K562 (cell line): ENCODE results near the gene MYH9. TPM values are rescaled to one million over a fixed set of nuclear protein-coding genes. Genes with fewer than 3 reads are reported as not detected.
A peak's percentile ranks its signal among the peaks of the same experiment; 100 is the strongest.

Source experiments
- BHLHE40 ChIP-seq: IDR thresholded peaks from 2 replicates; pipeline ENCODE4 v1.6.1; 2011; ENCODE audit warnings: low read length, improper control_type of control experiment
- BRD9 ChIP-seq: fragments of 450-650 bp; IDR thresholded peaks from 2 replicates; pipeline ENCODE4 v1.6.1; 2018; ENCODE audit warnings: low read depth; ENCODE audit not compliant: partially characterized antibody
- CEBPB ChIP-seq: fragments of 450-650 bp; IDR thresholded peaks from 2 replicates; pipeline ENCODE4 v1.6.1; 2016; ENCODE audit warnings: missing genetic modification characterization, missing compliant biosample characterization
- CEBPG ChIP-seq, 3 experiments: fragments of 200-800 bp in 1 of 3; sonication (Bioruptor generic) in 1 of 3; sonication (generic) in 1 of 3; formaldehyde crosslinking in 1 of 3; IDR thresholded peaks in 2 of 3; conservative IDR thresholded peaks in 1 of 3; 2 replicates each; pipeline versions ENCODE4 v1.6.1 to v1.8.0; 2016 to 2022; ENCODE audit warnings: missing compliant biosample characterization in 2 of 3, missing genetic modification characterization in 2 of 3, mild to moderate bottlenecking in 1 of 3, missing genetic modification reagents in 1 of 3
- CREM ChIP-seq: IDR thresholded peaks from 2 replicates; pipeline ENCODE4 v1.6.1; 2014; ENCODE audit warnings: antibody characterized with exemption, low read depth
- CTBP1 ChIP-seq: fragments of 450-650 bp; IDR thresholded peaks from 2 replicates; pipeline ENCODE4 v1.6.1; 2016; ENCODE audit warnings: borderline replicate concordance
- EGR1 ChIP-seq: fragments of 450-650 bp; conservative IDR thresholded peaks from 2 replicates; pipeline ENCODE4 v1.6.1; 2017; ENCODE audit warnings: mild to moderate bottlenecking
- FOXP4 ChIP-seq: sonication (generic); formaldehyde crosslinking; IDR thresholded peaks from 2 replicates; pipeline ENCODE4 v1.8.0; 2022; ENCODE audit warnings: mild to moderate bottlenecking, missing genetic modification reagents, borderline replicate concordance
- LEF1 ChIP-seq: fragments of 450-650 bp; IDR thresholded peaks from 2 replicates; pipeline ENCODE4 v1.6.1; 2016; ENCODE audit warnings: mild to moderate bottlenecking
- MLLT1 ChIP-seq, 2 experiments: fragments of 450-650 bp; IDR thresholded peaks; 2 replicates each; pipeline ENCODE4 v1.6.1; 2016
- NR2C1 ChIP-seq, 2 experiments: fragments of 450-650 bp; IDR thresholded peaks; 2 replicates each; pipeline ENCODE4 v1.6.1; 2017; ENCODE audit warnings: mild to moderate bottlenecking in 2 of 2, antibody characterized with exemption in 1 of 2, inconsistent platforms in 1 of 2, missing compliant biosample characterization in 1 of 2, missing genetic modification characterization in 1 of 2
- NR4A1 ChIP-seq, 2 experiments: fragments of 250-450 bp in 1 of 2; fragments of 450-650 bp in 1 of 2; sonication (Bioruptor Pico) in 1 of 2; IDR thresholded peaks; 2 replicates each; pipeline versions ENCODE4 v1.4.0 to v1.6.1; 2016 to 2020; ENCODE audit warnings: mild to moderate bottlenecking in 2 of 2, missing compliant biosample characterization in 1 of 2, missing genetic modification characterization in 1 of 2, moderate library complexity in 1 of 2
- POLR2AphosphoS5 ChIP-seq: IDR thresholded peaks from 2 replicates; pipeline ENCODE4 v1.6.1; 2011; ENCODE audit warnings: mild to moderate bottlenecking, low read depth, low read length, moderate library complexity; ENCODE audit not compliant: control insufficient read depth, insufficient read depth
- RAD51 ChIP-seq: fragments of 450-650 bp; IDR thresholded peaks from 2 replicates; pipeline ENCODE4 v1.7.1; 2016; ENCODE audit warnings: low read depth, mild to moderate bottlenecking, borderline replicate concordance
- SMAD4 ChIP-seq: fragments of 250-450 bp; sonication (Bioruptor Pico); conservative IDR thresholded peaks from 2 replicates; pipeline ENCODE4 v1.8.0; 2021; ENCODE audit warnings: inconsistent platforms, mild to moderate bottlenecking, moderate library complexity
- SMARCE1 ChIP-seq: fragments of 450-650 bp; IDR thresholded peaks from 2 replicates; pipeline ENCODE4 v1.7.1; 2016; ENCODE audit warnings: mild to moderate bottlenecking
- TEAD4 ChIP-seq, 2 experiments: sonication (generic) in 1 of 2; formaldehyde crosslinking in 1 of 2; IDR thresholded peaks; 2 replicates each; pipeline versions ENCODE4 v1.6.1 to v1.8.0; 2012 to 2022; ENCODE audit warnings: borderline replicate concordance in 1 of 2, inconsistent platforms in 1 of 2, low read length in 1 of 2, mild to moderate bottlenecking in 1 of 2, missing genetic modification reagents in 1 of 2
- TGIF2 ChIP-seq: sonication (generic); formaldehyde crosslinking; IDR thresholded peaks from 2 replicates; pipeline ENCODE4 v1.8.1; 2022; ENCODE audit warnings: mild to moderate bottlenecking, missing genetic modification reagents, moderate library complexity
- USF2 ChIP-seq: sonication (generic); formaldehyde crosslinking; IDR thresholded peaks from 2 replicates; pipeline ENCODE4 v1.5.0; 2020; ENCODE audit warnings: missing genetic modification reagents
- ZNF274 ChIP-seq: IDR thresholded peaks from 2 replicates; pipeline ENCODE4 v1.6.1; 2011; ENCODE audit warnings: low read depth, mild to moderate bottlenecking, low read length, moderate library complexity, borderline replicate concordance
- ZNF699 ChIP-seq: fragments of 250-450 bp; sonication (Bioruptor Pico); IDR thresholded peaks from 2 replicates; pipeline ENCODE4 v1.8.0; 2021; ENCODE audit warnings: mild to moderate bottlenecking, moderate library complexity; ENCODE audit not compliant: insufficient replicate concordance
- polyA plus RNA-seq, 8 experiments: library from polyadenylated mRNA; depleted of rRNA in 4 of 8; stranded (reverse) in 5 of 8; unstranded in 3 of 8; fragments of >200 nt; fragmentation: Nextera tagmentation in 2 of 8; fragmentation: Illumina TruSeq in 1 of 8; extraction: Ambion mirVana in 2 of 8; extraction: Trizol in 1 of 8; gene quantifications; 2 replicates each; pipeline versions ENCODE4 v1.2.1 to v1.2.3, GENCODE V29; 2011 to 2014; ENCODE audit warnings: inconsistent platforms in 1 of 8, missing spikeins in 1 of 8
- total RNA-seq, 7 experiments: library from RNA; depleted of rRNA in 6 of 7; stranded (reverse); fragments of >200 nt in 6 of 7; fragmentation: Illumina TruSeq in 2 of 7; extraction: Trizol in 2 of 7; gene quantifications; 2 replicates each; pipeline versions ENCODE4 v1.2.1 to v1.2.3, GENCODE V29; 2011 to 2021; ENCODE audit warnings: low replicate concordance in 1 of 7

MYH9 gene
- total and polyA plus RNA-seq, 9 of the 15 experiments (the other 6 are each of a cell fraction or from before 2014, with no cell fraction given): 0.71 to 111 (median 24.6) TPM

- TF ChIP-seq LEF1: peak; percentile 96
- TF ChIP-seq SMAD4 (CRISPR knock-in tag): peak; percentile 91
- TF ChIP-seq NR4A1 (CRISPR knock-in tag; IDR thresholded peaks at IDR 0.05): no peak
- TF ChIP-seq NR4A1 (tag; IDR thresholded peaks at IDR 0.05): peak; percentile 46; the same call in 1 of the 2 replicates
- peak; percentile 32; the same call in 1 of the 2 replicates for TF ChIP-seq POLR2AphosphoS5
- TF ChIP-seq CEBPG (CRISPR knock-in tag; IDR thresholded peaks at IDR 0.05): no peak
- peak in 1 of 2 experiments; percentile 35; a peak in 1 of 4 replicates for TF ChIP-seq CEBPG (tag; conservative IDR thresholded peaks at IDR 0.05 in 1 of 2, IDR thresholded peaks at IDR 0.05 in 1 of 2)
- TF ChIP-seq FOXP4 (CRISPR knock-in tag): peak; percentile 99
- TF ChIP-seq CEBPB (tag): peak; percentile 74
- peak in 1 of 2 experiments; percentile 84; a peak in 2 of 4 replicates for TF ChIP-seq MLLT1 (IDR thresholded peaks at IDR 0.05)
- no peak for TF ChIP-seq BRD9
- peak; percentile 87 for TF ChIP-seq USF2 (CRISPR knock-in tag)
- TF ChIP-seq RAD51: peak; percentile 84
- peak; percentile 75 for TF ChIP-seq EGR1
- peak; percentile 77 for TF ChIP-seq TEAD4 (IDR thresholded peaks at IDR 0.05; ENCODE audit: low read length)
- no peak for TF ChIP-seq TEAD4 (CRISPR knock-in tag; IDR thresholded peaks at IDR 0.05; ENCODE audit: borderline replicate concordance)
- no peak for TF ChIP-seq NR2C1 (IDR thresholded peaks at IDR 0.05)
- TF ChIP-seq NR2C1 (tag; IDR thresholded peaks at IDR 0.05): peak; percentile 16; the same call in 1 of the 2 replicates
- peak; percentile 55; the same call in 1 of the 2 replicates for TF ChIP-seq CTBP1
- TF ChIP-seq TGIF2 (CRISPR knock-in tag): no peak
- TF ChIP-seq CREM: peak; percentile 25; the same call in 1 of the 2 replicates
- TF ChIP-seq BHLHE40: peak; percentile 77; the same call in 1 of the 2 replicates
- TF ChIP-seq ZNF699 (CRISPR knock-in tag): no peak
- TF ChIP-seq SMARCE1: peak; percentile 62; the same call in 1 of the 2 replicates
- no peak for TF ChIP-seq ZNF274
Observed at GRCh38 chr22:36419177-36419911, 31.6 kb upstream of the MYH9 start (continued).
